Nephron (organoid): Measurements from ENCODE around the gene SFXN5.

Experiments
- H3K27ac Mint-ChIP-seq, 3 experiments: 2 replicates each; pipeline ENCODE4 v1.8.0; 2020; ENCODE audit warnings: mixed read lengths in 3 of 3, mild to moderate bottlenecking in 2 of 3, moderate library complexity in 1 of 3
- H3K27me3 Mint-ChIP-seq: 2 replicates; pipeline ENCODE4 v1.8.0; 2021; ENCODE audit warnings: low read depth, mild to moderate bottlenecking, moderate library complexity, mixed read lengths
- H3K36me3 Mint-ChIP-seq: 2 replicates; pipeline ENCODE4 v1.8.0; 2020; ENCODE audit warnings: low read depth, mixed read lengths
- H3K4me1 Mint-ChIP-seq: 2 replicates; pipeline ENCODE4 v1.8.0; 2020; ENCODE audit warnings: mixed read lengths
- H3K4me3 Mint-ChIP-seq, 3 experiments: 2 replicates each; pipeline ENCODE4 v1.8.0; 2020; ENCODE audit warnings: mild to moderate bottlenecking in 3 of 3, mixed read lengths in 3 of 3, moderate library complexity in 2 of 3
- H3K9me3 Mint-ChIP-seq: 2 replicates; pipeline ENCODE4 v1.8.0; 2020; ENCODE audit warnings: mixed read lengths
- TF ChIP-seq, protein P1 (sequence below), 3 experiments: fragments of 200-600 bp; sonication (generic); IDR thresholded peaks; one replicate each; pipeline ENCODE4 v1.5.0; 2021; ENCODE audit warnings: antibody characterized with exemption in 3 of 3; ENCODE audit not compliant: unreplicated experiment in 3 of 3

The SFXN5 gene

DNA sequence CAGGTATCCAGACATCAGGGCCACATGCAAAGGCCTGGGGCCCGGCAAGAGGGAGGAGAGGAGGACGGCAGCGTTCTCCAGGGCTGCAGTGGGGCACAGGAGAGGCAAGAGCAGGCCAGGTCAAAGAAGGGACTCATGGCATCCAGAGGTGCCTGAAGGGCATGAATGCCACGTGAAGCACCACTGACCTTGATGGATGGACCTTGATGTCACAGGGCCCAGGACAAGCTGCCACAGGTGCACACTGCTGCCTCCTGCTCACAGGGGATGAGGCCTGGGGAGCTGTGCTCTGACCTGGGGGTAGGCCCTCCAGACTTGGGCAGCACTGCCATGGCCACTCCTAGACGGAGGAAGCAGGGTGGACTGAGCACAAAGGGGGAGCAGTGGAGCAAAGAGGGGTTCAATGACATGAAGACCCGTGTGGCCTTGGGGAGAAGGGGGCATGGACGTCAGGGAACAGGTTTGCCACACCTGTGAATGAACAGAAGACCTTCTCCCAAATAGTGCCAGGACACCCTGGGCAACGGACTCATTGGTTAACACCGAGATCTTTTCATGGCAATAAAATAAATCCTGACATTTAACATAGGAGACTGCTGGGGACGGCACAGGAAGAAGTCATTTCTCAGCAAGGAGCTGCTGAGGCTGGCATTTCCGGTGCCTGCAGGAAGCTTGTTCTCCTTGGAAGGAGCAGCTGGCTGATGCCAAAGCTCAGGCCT is 88.6 kb downstream of the SFXN5 start:
- Mint-ChIP-seq H3K27ac (peak overlapping the region in 1 of 3 experiments; percentile 93), H3K9me3 (no peaks in the 10 kb centered on the region), H3K36me3 (no peaks in the 10 kb centered on the region), H3K4me3 (no peak overlapping the region), H3K4me1 (peaks cover 9% of the 10 kb centered on the region), H3K27me3 (no peaks in the 10 kb centered on the region)
- TF ChIP-seq, protein P1, sequence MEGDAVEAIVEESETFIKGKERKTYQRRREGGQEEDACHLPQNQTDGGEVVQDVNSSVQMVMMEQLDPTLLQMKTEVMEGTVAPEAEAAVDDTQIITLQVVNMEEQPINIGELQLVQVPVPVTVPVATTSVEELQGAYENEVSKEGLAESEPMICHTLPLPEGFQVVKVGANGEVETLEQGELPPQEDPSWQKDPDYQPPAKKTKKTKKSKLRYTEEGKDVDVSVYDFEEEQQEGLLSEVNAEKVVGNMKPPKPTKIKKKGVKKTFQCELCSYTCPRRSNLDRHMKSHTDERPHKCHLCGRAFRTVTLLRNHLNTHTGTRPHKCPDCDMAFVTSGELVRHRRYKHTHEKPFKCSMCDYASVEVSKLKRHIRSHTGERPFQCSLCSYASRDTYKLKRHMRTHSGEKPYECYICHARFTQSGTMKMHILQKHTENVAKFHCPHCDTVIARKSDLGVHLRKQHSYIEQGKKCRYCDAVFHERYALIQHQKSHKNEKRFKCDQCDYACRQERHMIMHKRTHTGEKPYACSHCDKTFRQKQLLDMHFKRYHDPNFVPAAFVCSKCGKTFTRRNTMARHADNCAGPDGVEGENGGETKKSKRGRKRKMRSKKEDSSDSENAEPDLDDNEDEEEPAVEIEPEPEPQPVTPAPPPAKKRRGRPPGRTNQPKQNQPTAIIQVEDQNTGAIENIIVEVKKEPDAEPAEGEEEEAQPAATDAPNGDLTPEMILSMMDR (IDR thresholded peaks at IDR 0.05; ENCODE audit: unreplicated experiment in 3 of 3): no peak

DNA sequence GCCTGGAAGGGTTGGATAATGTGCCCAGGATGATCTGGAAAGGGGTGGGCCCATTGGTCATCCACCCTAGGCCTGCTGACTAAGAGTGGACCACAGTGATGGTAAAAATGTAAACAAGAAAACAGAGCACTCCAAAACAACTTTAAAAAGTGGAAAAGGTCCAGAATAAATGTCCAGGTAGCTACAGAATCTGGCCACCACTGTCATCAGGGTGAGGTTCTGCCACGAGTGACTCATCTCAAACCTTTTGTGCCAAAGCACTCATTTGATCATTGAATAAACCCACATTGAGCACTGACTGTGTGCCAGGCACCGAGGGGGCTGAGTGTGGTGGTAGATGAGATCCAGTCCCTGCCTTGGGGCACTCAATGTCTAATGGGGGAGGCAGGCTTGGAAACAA is 89.3 kb downstream of the SFXN5 start:
- no peaks in the 10 kb centered on the region for H3K36me3 Mint-ChIP-seq
- TF ChIP-seq, protein P1 (IDR thresholded peaks at IDR 0.05; ENCODE audit: unreplicated experiment in 3 of 3): no peak
- H3K4me1 Mint-ChIP-seq: peaks cover 9% of the 10 kb centered on the region
- H3K4me3 Mint-ChIP-seq: no peak overlapping the region
- no peaks in the 10 kb centered on the region for H3K27me3 Mint-ChIP-seq
- no peak overlapping the region for H3K27ac Mint-ChIP-seq
- H3K9me3 Mint-ChIP-seq: no peaks in the 10 kb centered on the region

DNA sequence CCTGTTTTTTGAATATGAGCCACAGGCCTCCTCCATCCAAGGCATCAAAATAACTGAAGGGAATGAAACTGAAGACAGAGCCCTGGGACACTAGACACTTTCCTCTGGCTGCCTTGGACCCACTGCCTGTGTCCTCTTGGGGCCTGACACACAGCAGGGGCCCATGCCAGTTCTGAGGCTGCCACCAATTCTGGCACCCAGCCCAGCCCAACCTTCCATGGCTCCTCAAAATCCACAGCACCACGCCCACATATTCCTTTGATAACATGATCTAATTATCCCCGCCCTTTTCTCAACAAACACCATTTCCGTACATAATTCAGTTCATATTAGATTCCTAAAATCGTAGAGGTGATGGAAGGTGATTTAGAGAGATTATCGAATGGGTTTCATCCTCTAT is 90.0 kb downstream of the SFXN5 start:
- Mint-ChIP-seq H3K27ac (no peak overlapping the region), H3K4me3 (no peak overlapping the region), H3K4me1 (peaks cover 9% of the 10 kb centered on the region), H3K27me3 (no peaks in the 10 kb centered on the region), H3K9me3 (no peaks in the 10 kb centered on the region), H3K36me3 (no peaks in the 10 kb centered on the region)
- TF ChIP-seq, protein P1 (IDR thresholded peaks at IDR 0.05; ENCODE audit: unreplicated experiment in 3 of 3): no peak

DNA sequence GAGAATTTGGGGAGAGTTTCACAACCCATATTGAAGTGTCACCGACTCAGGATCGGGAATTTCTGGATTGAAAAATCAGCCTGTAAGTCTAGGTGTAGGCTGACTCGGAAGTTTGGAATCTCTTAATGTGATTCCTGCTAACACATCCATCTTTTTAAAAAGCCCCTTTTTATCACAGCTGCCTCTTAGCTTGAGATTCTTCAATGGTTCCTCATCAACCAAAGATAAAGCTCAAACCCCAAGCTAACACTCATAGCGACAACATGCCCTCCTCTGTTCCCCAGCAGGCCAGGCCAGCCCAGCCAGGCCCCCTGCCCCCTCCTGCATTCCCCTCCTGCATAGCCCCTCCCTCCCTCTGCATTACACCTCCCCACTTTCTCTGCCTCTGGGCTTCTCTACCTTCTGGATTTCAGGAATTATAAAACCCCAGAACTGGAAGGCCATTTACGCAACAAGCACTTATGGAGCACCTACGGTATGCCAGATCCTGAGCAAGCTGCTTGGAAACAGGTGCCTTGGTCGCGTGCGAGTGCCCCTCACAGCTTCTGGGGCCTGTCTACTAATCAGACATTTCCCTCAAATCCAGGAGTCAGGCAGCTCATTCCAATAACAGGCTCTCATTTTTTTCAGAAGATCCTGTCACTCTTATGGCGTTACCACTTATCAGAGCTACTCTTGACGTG is 90.8 kb downstream of the SFXN5 start:
- H3K36me3 Mint-ChIP-seq: no peaks in the 10 kb centered on the region
- no peak overlapping the region for H3K27ac Mint-ChIP-seq
- TF ChIP-seq, protein P1 (IDR thresholded peaks at IDR 0.05; ENCODE audit: unreplicated experiment in 3 of 3): no peak
- H3K9me3 Mint-ChIP-seq: no peaks in the 10 kb centered on the region
- peaks cover under 1% of the 10 kb centered on the region for H3K27me3 Mint-ChIP-seq
- H3K4me3 Mint-ChIP-seq: no peak overlapping the region
- H3K4me1 Mint-ChIP-seq: peaks cover 9% of the 10 kb centered on the region

DNA sequence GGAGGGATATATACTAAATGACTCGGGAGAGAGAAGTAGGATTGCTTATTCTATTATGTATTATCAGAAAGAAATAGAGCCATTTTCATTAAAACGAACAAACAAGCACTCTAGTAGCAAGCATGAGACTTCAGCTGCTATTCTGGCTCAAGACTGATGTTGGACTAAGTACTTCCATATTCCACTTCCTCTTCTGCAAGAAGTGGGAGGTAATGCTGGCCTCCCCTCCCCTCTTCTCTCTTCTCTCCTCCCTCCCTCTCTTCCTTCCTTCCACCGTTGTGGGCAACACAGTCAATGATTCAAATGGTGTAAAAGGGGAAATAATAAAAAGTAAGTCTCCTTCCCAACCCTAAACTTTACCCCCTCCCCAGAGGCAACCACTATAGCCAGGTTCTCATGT is 91.6 kb downstream of the SFXN5 start:
- H3K4me3 Mint-ChIP-seq: no peak overlapping the region
- H3K9me3 Mint-ChIP-seq: no peaks in the 10 kb centered on the region
- H3K4me1 Mint-ChIP-seq: peaks cover 9% of the 10 kb centered on the region
- no peaks in the 10 kb centered on the region for H3K36me3 Mint-ChIP-seq
- no peak overlapping the region for H3K27ac Mint-ChIP-seq
- H3K27me3 Mint-ChIP-seq: peaks cover 7% of the 10 kb centered on the region
- TF ChIP-seq, protein P1 (IDR thresholded peaks at IDR 0.05; ENCODE audit: unreplicated experiment in 3 of 3): no peak

DNA sequence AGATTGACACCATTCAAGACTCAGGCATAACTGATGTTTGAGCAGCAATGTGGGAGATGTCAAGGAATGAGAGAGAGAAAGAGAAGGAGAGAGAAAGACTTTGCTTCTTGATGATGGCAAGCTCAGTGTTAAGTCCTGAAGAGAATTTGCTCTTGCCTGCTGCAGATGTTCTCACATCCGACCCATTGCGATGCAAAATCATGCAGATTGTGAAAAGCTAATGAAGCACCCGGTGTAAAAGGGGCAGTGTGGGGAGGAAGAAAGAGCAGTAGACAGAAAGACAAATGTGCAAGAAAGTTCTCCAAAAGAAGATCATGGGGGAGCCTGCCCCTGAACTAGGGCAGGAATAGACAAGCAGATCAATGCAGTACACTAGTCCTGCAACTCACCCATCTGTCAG is 96.5 kb downstream of the SFXN5 start:
- Mint-ChIP-seq H3K4me1 (no peaks in the 10 kb centered on the region), H3K36me3 (no peaks in the 10 kb centered on the region), H3K4me3 (no peak overlapping the region), H3K27ac (no peak overlapping the region), H3K9me3 (no peaks in the 10 kb centered on the region), H3K27me3 (peaks cover 22% of the 10 kb centered on the region)
- TF ChIP-seq, protein P1 (IDR thresholded peaks at IDR 0.05; ENCODE audit: unreplicated experiment in 3 of 3): no peak
